Activated gamma-delta T cell treated with anti-CD3 and anti-CD28 coated beads, Interleukin-2, amount 50 U/mL, for 16 hours (primary cell): Measurements from ENCODE around the gene CLMP.

ENCODE experiments used
- DNase-seq: peaks from one replicate; pipeline ENCODE4 v3.0.0-alpha.2; 2020; ENCODE audit warnings: low read depth

CLMP gene

GRCh38 chr11:123055191-123055901 lies 139.7 kb downstream of the CLMP start:
- DNase-seq: no peak

- no peak for DNase-seq
These were observed 140.6 kb downstream of the CLMP start for GRCh38 chr11:123054301-123055065.

DNA sequence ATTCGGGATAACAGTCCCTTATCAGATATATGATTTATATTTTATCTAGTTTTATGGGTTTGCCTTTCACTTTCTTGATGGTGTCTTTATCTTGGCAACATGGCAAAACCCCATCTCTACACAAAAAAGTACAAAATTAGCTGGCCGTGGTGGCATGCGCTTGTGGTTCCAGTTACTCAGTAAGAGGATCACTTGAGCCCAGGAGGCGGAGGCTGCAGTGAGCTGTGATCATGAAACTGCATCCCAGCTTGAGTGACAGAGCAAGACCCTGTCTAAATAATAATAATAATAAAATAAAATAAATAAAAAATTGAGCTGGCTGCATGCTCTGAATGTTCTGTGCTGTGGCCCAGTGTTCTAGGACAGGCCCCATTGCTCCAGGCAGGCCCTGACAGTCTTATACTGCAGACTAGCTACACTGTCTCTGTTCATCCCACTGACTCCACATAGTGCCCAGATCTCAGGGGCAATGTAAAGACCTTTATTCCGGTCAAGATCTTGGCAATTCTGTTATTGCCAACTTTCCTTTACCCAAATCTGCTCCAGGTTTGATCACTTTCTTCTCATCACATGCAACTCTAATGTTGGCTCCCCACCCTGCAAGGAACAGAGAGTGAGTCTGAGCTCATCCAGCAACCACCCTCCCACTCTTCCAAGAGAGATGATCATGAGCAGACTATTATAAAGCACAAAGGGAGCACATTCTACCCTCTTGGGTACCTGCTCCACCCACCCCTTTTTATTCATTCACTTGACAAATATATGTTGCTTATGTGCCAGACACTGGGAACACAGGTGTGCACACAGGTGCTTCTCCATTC lies 141.9 kb downstream of the CLMP start:
- no peak for DNase-seq

GRCh38 chr11:123051634-123052033 lies 143.4 kb downstream of the CLMP start:
- DNase-seq: no peak

DNA sequence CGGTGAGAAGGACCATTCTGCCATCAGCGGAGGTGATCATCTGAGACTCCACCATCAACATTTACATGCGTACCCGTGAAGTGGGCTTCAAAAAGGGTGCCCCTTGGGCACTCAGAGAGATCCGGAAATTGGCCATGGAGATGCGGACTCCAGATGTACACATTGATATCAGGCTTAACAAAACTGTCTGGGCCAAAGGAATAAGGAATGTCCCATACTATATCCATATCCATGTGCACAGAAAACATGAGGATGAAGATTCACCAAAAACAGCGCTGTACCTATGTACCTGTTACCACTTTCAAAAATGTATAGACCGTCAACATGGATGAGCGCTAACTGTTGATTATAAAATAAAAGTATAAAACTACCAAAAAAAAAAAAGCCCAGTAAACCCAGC lies 143.9 kb downstream of the CLMP start:
- DNase-seq: no peak

DNA sequence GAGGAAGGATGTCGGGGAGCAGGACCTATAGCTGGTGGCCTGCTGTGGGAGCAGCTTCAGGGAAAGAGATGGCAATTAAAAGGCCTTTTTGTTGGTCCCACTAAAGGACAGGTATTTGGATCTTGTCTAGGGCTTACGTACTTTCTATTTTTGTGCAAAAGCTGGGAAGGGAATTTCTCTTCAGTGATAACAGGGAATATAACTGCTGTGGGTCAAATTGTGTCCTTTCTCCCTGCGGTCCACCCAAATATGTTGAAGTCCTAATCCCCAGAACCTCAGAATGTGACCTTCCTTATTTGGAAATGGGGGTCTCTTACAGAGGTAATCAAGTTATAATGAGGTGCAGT lies 147.1 kb downstream of the CLMP start:
- no peak for DNase-seq

DNA sequence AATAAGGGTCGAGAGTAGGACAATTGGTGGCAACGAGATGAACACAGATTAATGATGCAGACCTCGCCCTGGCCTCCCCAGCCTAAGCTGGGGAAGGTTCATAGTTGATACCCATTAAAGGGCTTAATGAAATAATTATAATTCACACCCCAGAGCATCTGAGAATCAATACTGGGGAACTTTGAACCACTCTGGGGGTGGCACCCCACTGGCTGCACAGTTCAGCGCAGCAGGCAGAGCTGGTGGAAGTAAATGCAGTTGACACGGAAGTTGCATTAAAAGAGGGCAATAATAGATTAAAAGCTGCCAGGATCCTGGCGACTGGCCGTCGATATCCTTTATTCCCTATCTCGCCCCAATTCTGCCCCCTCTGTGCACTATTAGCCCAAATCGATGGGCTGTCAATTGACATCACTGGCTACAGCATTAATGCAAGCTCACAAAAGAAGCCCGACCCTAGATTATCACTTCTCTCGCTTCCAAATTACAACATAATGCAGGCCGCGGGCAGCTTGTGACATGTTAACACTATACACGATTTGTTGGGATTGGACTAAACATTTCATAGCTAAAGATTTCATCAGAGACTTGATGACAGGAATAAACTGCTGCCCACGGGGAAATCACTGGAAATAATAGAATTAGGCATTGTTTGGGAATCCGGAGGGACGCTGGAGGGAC lies 147.6 kb downstream of the CLMP start:
- no peak for DNase-seq

DNA sequence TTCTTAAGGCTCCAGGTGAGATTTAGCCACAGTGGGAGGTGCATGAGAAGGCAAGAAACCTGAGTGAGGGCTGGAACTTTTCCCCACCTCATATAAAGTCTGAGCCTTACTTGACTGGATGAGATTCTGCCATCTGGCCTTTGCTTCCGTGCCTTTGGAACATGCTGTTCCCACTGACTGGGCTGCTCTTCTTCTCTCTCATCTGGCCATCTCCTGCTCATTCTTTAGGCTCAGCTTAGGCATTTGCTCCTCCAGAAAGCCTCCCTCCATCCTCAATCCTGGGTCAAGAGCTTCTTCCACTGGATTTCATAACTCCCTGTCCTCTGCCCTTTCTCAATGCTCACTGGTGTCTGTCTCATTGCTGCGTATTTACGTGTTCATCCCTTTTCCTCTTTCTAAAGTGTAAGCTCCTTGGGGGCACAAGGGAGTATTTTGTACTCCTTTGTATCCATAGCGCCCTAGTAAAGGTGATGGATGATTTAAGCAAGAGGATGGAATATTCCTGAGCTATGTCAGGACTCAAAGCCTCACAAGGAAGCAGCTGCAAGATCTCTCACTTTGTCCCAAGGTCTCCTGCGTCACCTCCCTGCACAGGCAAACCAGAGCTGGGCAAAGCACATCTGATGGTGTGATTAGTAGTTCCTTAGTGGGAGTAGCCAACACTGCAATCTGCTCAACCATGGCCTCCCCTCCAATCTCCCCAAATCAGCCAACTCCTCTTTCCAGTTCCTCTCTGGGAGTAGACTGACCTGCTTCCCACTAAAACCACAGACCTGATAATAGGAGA lies 148.4 kb downstream of the CLMP start:
- DNase-seq: no peak

DNA sequence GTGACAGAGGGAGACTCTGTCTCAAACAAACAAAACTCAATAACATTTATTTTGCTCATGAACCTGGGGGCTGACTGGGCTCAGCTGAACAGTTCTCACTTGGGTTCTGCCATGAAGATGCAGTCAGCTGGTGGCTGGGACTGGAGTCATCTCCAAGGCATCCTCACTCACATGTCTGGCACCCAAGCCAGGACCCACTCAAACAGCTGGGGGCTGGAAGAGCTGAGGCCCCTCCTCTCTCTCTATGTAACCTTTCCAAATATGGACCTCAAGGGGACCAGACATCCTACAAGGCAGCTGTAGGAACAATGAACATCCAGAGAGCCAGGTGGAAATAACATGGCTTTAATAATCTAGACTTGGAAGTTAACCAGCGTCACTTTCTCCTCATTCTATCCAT lies 149.9 kb downstream of the CLMP start:
- DNase-seq: no peak

- DNase-seq: no peak
These were observed 153.9 kb downstream of the CLMP start for GRCh38 chr11:123041185-123041584.

DNA sequence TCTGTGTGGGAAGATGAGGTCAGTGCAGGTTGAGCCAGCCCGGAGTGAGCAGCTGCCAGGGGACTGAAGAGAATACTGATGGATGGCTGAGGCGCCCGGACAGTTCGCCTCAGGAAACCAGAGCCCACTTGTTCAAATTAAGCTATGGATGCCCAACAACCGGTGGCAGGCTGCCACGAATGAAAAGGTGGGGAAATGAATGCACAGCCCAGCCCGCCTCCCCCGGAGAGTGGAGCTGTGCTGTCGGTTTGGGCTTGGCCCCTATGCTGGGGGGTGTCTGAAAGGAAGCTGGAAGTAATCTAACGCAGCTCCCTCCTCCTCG lies 155.0 kb downstream of the CLMP start:
- no peak for DNase-seq

DNA sequence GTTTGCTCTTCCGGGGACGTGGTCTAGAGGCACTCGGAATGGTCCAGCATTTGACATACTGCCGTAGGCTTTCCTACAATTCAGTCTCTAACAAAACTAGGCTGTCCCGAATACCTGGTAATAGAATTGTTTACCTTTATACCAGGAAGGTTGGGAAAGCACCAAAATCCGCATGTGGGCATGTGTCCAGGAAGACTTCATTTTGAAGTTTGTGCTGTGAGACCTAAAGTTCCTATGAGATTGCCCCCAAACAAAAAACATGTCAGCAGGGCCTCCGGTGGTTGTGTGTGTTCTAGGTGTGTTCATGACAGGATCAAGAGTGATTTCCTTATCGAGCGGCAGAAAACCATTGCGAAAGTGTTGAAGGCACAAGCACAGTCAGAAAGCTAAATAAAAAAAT lies 159.2 kb downstream of the CLMP start:
- DNase-seq: no peak

DNA sequence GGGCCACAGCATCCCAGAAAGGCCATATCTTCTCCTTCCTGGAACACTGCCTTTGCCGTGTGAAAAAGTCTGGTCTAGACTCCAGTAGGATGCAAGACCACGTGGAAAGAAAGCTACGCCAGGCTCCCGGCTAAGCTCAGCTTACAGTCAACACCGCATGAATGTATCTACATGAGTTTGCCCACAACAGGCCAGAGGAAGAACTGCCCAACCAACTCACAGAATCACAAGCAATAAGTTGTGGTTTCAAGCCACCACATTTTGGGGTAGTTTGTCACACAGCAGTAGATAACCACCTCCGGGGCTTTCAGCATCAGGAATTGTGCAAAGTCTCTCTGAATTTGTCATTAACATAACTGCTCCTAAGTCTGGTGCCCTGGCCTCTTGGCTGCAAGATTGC lies 160.5 kb downstream of the CLMP start:
- no peak for DNase-seq

- no peak for DNase-seq
These were observed 161.2 kb downstream of the CLMP start for GRCh38 chr11:123033895-123034294.

- no peak for DNase-seq
These were observed 164.5 kb downstream of the CLMP start for GRCh38 chr11:123030517-123030916.

GRCh38 chr11:123020968-123021367 lies 174.1 kb downstream of the CLMP start:
- peak; percentile 6 for DNase-seq
